HepG2 (cell line): ENCODE data around the gene RAB20. TPM values are rescaled to one million over a fixed set of nuclear protein-coding genes. Genes with fewer than 3 reads are reported as not detected.

Source experiments
- CREB1 ChIP-seq, 2 experiments: fragments of 450-650 bp in 1 of 2; IDR thresholded peaks; 2 replicates each; pipeline ENCODE4 v1.6.1; 2016 to 2017; ENCODE audit warnings: control low read depth in 1 of 2, mild to moderate bottlenecking in 1 of 2, missing compliant biosample characterization in 1 of 2, missing genetic modification characterization in 1 of 2
- DMAP1 ChIP-seq: IDR thresholded peaks from 2 replicates; pipeline ENCODE4 v1.6.1; 2016
- FOXA1 ChIP-seq, 2 experiments: fragments of 450-650 bp in 1 of 2; sonication (generic) in 1 of 2; formaldehyde crosslinking in 1 of 2; IDR thresholded peaks; 2 replicates each; pipeline versions ENCODE4 v1.4.0 to v1.6.1; 2016 to 2020; ENCODE audit warnings: missing genetic modification reagents in 1 of 2
- FOXC1 ChIP-seq: sonication (generic); formaldehyde crosslinking; IDR thresholded peaks from 2 replicates; pipeline ENCODE4 v1.8.0; 2022; ENCODE audit warnings: mild to moderate bottlenecking, missing genetic modification reagents, borderline replicate concordance
- GRHL1 ChIP-seq: sonication (generic); formaldehyde crosslinking; conservative IDR thresholded peaks from 2 replicates; pipeline ENCODE4 v1.8.0; 2022; ENCODE audit warnings: missing genetic modification reagents
- KLF6 ChIP-seq: IDR thresholded peaks from 2 replicates; pipeline ENCODE4 v1.8.0; 2016; ENCODE audit warnings: missing biosample characterization, missing genetic modification reagents
- PITX1 ChIP-seq: sonication (generic); formaldehyde crosslinking; IDR thresholded peaks from 2 replicates; pipeline ENCODE4 v1.5.1; 2020; ENCODE audit warnings: mild to moderate bottlenecking, missing genetic modification reagents
- PRPF4 ChIP-seq: fragments of 200-400 bp; formaldehyde crosslinking; IDR thresholded peaks from 2 replicates; pipeline ENCODE4 v1.6.1; 2016; ENCODE audit warnings: low read length, low read depth; ENCODE audit not compliant: poor library complexity, severe bottlenecking
- RARA ChIP-seq: IDR thresholded peaks from 2 replicates; pipeline ENCODE4 v1.6.1; 2016; ENCODE audit warnings: missing genetic modification reagents, missing compliant biosample characterization
- RBAK ChIP-seq: sonication (generic); formaldehyde crosslinking; IDR thresholded peaks from 2 replicates; pipeline ENCODE4 v1.5.1; 2020; ENCODE audit warnings: mild to moderate bottlenecking, missing genetic modification reagents
- RBFOX2 ChIP-seq: fragments of 200-400 bp; formaldehyde crosslinking; IDR thresholded peaks from 2 replicates; pipeline ENCODE4 v1.6.1; 2017; ENCODE audit warnings: low read depth, mild to moderate bottlenecking, low read length
- RELA ChIP-seq: sonication (generic); formaldehyde crosslinking; IDR thresholded peaks from 2 replicates; pipeline ENCODE4 v1.4.0; 2020; ENCODE audit warnings: missing genetic modification reagents
- ZEB1 ChIP-seq: IDR thresholded peaks from 2 replicates; pipeline ENCODE4 v1.6.1; 2012; ENCODE audit warnings: mild to moderate bottlenecking, low read depth, inconsistent platforms; ENCODE audit not compliant: insufficient replicate concordance
- ZFP91 ChIP-seq: sonication (generic); formaldehyde crosslinking; IDR thresholded peaks from 2 replicates; pipeline ENCODE4 v1.9.0; 2022; ENCODE audit warnings: missing genetic modification reagents, mild to moderate bottlenecking, borderline replicate concordance
- ZFX ChIP-seq: sonication (generic); formaldehyde crosslinking; IDR thresholded peaks from 2 replicates; pipeline ENCODE4 v1.4.0; 2020; ENCODE audit warnings: mild to moderate bottlenecking, low read depth, missing genetic modification reagents, moderate library complexity
- ZNF33A ChIP-seq: sonication (generic); formaldehyde crosslinking; IDR thresholded peaks from 2 replicates; pipeline ENCODE4 v1.5.1; 2020; ENCODE audit warnings: missing genetic modification reagents, mild to moderate bottlenecking, moderate library complexity, borderline replicate concordance
- ZNF343 ChIP-seq: sonication (generic); formaldehyde crosslinking; IDR thresholded peaks from 2 replicates; pipeline ENCODE4 v1.4.0; 2020; ENCODE audit warnings: mild to moderate bottlenecking, missing genetic modification reagents
- ZNF367 ChIP-seq: sonication (generic); formaldehyde crosslinking; IDR thresholded peaks from 2 replicates; pipeline ENCODE4 v1.4.0; 2020; ENCODE audit warnings: missing genetic modification reagents, borderline replicate concordance
- ZNF441 ChIP-seq: sonication (generic); formaldehyde crosslinking; IDR thresholded peaks from 2 replicates; pipeline ENCODE4 v1.7.0; 2021; ENCODE audit warnings: missing genetic modification reagents, borderline replicate concordance
- ZNF557 ChIP-seq: sonication (generic); formaldehyde crosslinking; IDR thresholded peaks from 2 replicates; pipeline ENCODE4 v1.4.0; 2020; ENCODE audit warnings: missing genetic modification reagents
- ZNF607 ChIP-seq: sonication (generic); formaldehyde crosslinking; IDR thresholded peaks from 2 replicates; pipeline ENCODE4 v1.5.1; 2020; ENCODE audit warnings: missing genetic modification reagents, mild to moderate bottlenecking, borderline replicate concordance
- ZSCAN21 ChIP-seq: sonication (generic); formaldehyde crosslinking; IDR thresholded peaks from 2 replicates; pipeline ENCODE4 v1.8.0; 2022; ENCODE audit warnings: mild to moderate bottlenecking, missing genetic modification reagents, moderate library complexity, borderline replicate concordance
- ZSCAN31 ChIP-seq: sonication (generic); formaldehyde crosslinking; IDR thresholded peaks from 2 replicates; pipeline ENCODE4 v1.5.0; 2020; ENCODE audit warnings: low read depth, mild to moderate bottlenecking, missing genetic modification reagents
- polyA plus RNA-seq, 8 experiments: library from polyadenylated mRNA; depleted of rRNA in 3 of 8; stranded (reverse) in 7 of 8; unstranded in 1 of 8; fragments of >200 nt; fragmentation: Illumina TruSeq in 4 of 8; extraction: Trizol in 4 of 8; gene quantifications; 2 replicates each; pipeline versions ENCODE4 v1.2.1 to v1.2.3, GENCODE V29; 2011 to 2016; ENCODE audit warnings: low read depth in 4 of 8, missing spikeins in 1 of 8, mixed read lengths in 1 of 8; ENCODE audit not compliant: insufficient read depth in 1 of 8
- total RNA-seq, 5 experiments: library from RNA; depleted of rRNA; stranded (reverse); fragments of >200 nt; fragmentation: Illumina TruSeq; extraction: Trizol; gene quantifications; 2 replicates each; pipeline ENCODE4 v1.2.3, GENCODE V29; 2016; ENCODE audit warnings: low read depth in 1 of 5

The RAB20 gene
- total and polyA plus RNA-seq, 2 of the 13 experiments (the other 11 are each of a cell fraction or from before 2014, with no cell fraction given) = 15.6 to 30.5 TPM

- TF ChIP-seq ZEB1 (peak; percentile 72), ZFP91 (no peak), FOXA1 (IDR thresholded peaks at IDR 0.05) (no peak), FOXA1 (CRISPR knock-in tag; IDR thresholded peaks at IDR 0.05) (peak; percentile 61), ZSCAN31 (CRISPR knock-in tag) (0 out of 2 replicates have a peak, but pooled peaks have one; percentile 16), ZNF33A (CRISPR knock-in tag) (no peak), ZFX (CRISPR knock-in tag) (0 out of 2 replicates have a peak, but pooled peaks have one; percentile 8), CREB1 (IDR thresholded peaks at IDR 0.05) (0 out of 2 replicates have a peak, but pooled peaks have one; percentile 30), CREB1 (CRISPR knock-in tag; IDR thresholded peaks at IDR 0.05) (no peak), ZNF343 (CRISPR knock-in tag) (0 out of 2 replicates have a peak, but pooled peaks have one; percentile 5), PITX1 (CRISPR knock-in tag) (0 out of 2 replicates have a peak, but pooled peaks have one; percentile 3), DMAP1 (CRISPR knock-in tag) (no peak), ZSCAN21 (CRISPR knock-in tag) (0 out of 2 replicates have a peak, but pooled peaks have one; percentile 7), PRPF4 (no peak), RARA (CRISPR knock-in tag) (0 out of 2 replicates have a peak, but pooled peaks have one; percentile 5), ZNF367 (CRISPR knock-in tag) (no peak), RELA (no peak), RBAK (no peak), RBFOX2 (no peak), ZNF557 (CRISPR knock-in tag) (peak; percentile 14; the same call in 1 of the 2 replicates), ZNF607 (no peak), FOXC1 (CRISPR knock-in tag) (0 out of 2 replicates have a peak, but pooled peaks have one; percentile 19), ZNF441 (CRISPR knock-in tag) (no peak), GRHL1 (CRISPR knock-in tag) (no peak), KLF6 (CRISPR knock-in tag) (0 out of 2 replicates have a peak, but pooled peaks have one; percentile 8)
Observed at GRCh38 chr13:110560601-110561343, 750 bp downstream of the RAB20 start (continued).
